HG02973 (cell line): ENCODE results near the gene MYO15B.
"Not testable (repeated sequence)": the region's sequence is repeated elsewhere in the genome, so short reads cannot be mapped to it uniquely, and the experiment has no call there.

ENCODE experiments used
- ATAC-seq: cut with Tn5 transposase; IDR thresholded peaks from one replicate; pipeline ENCODE4 v1.9.1; 2021; ENCODE audit warnings: moderate library complexity; ENCODE audit not compliant: unreplicated experiment

Gene MYO15B

DNA sequence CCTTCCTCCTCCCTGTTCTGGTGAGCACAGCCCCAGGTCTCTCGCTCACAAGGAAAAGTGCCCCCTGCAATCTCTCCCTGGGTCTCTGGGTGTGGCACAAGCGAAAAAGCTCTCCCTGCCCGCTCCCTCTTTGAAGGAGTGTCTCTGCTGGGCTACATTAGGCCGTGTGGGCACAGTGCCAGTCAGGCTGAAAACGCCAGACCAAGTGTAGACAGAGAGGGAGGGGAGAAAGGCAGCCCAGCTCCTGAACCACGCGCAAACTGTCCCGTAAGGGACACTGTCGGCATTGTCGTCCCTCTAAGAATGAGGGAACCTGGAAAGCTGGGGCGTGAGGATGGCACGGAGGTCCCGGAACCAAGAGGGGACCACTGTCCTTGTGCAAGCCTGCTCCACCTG, 49.5 kb downstream of the MYO15B start:
- no peak for ATAC-seq

DNA sequence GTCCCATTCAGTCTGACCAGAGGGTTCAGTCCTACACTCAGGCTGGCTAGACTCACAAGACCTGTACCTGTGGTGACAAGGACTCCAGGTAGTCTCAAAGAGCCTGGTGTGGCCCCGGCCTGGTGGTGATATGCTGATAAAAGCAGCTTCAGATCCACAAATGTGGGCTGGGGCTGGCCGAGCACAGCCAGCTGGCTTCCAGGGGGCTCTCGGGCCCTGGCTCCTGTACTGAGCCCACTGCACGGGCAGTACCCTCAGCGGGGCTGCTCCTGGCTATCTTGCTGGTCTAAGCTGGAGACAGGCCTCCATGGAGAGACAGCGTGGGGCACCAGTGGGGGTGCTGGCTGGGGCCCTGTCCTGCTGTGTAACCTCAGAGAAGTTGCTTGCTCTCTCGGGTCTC, 50.0 kb downstream of the MYO15B start:
- no peak for ATAC-seq

- ATAC-seq: not testable (repeated sequence)
Measured at GRCh38 chr17:75638039-75638438, 50.4 kb downstream of the MYO15B start.

- ATAC-seq: no peak
Measured at GRCh38 chr17:75638893-75639292, 51.3 kb downstream of the MYO15B start.

GRCh38 chr17:75639327-75639726, 51.7 kb downstream of the MYO15B start:
- ATAC-seq: no peak

DNA sequence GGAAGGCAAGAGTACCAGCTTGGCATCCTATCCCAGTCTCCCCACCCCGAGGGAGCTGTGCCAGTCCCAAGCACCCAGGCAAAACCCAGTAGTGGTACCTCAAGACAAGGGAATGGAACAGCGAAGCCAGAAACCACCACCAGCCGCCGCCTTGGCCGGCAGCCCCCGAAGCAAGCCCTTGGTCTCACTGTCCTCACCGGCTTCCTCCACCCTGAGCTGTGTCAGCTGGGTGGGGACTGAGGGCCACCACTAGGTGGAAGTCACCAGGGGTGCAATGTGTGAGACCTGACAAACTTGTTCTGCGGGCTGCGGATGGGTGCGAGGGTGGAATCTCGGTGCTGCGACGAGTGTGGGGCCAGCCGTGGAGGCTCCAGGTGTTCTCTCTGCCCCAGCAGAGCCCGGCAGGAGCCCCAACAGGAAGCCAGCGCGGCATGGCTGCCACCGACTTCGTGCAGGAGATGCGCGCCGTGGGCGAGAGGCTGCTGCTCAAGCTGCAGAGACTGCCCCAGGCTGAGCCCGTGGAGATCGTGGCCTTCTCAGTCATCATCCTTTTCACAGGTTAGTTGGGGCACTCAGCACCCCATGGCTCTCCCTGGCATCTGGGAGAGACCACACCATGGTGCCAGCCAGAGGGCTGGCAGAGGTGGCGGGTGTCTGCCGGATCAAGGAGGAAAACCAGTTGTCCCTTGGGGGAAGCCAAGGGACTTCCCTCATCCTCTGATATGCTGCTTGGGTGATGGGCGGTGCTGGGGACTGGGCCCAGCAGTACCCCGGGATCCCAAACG, 52.4 kb downstream of the MYO15B start:
- no peak for ATAC-seq

GRCh38 chr17:75640556-75641119, 53.0 kb downstream of the MYO15B start:
- ATAC-seq: no peak

DNA sequence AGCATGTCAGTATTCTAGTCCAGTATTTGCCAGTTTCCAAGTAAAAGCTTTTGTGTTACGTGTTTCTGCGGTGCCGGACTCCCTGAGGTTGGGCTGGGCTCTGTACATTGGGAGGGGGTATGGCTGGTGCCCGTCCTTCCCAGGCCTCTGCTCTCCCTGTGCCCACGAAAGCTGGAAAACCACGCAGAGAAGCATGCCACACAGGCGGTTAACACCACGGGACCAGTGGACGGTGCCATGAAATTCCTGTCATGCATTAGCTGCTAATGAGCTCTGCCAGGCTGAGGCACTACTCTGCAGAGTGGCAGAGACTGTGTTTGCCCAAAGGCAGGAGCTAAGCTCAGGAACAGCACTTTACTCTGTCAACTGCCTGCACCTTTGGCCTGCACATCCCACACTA, 53.7 kb downstream of the MYO15B start:
- no peak for ATAC-seq

DNA sequence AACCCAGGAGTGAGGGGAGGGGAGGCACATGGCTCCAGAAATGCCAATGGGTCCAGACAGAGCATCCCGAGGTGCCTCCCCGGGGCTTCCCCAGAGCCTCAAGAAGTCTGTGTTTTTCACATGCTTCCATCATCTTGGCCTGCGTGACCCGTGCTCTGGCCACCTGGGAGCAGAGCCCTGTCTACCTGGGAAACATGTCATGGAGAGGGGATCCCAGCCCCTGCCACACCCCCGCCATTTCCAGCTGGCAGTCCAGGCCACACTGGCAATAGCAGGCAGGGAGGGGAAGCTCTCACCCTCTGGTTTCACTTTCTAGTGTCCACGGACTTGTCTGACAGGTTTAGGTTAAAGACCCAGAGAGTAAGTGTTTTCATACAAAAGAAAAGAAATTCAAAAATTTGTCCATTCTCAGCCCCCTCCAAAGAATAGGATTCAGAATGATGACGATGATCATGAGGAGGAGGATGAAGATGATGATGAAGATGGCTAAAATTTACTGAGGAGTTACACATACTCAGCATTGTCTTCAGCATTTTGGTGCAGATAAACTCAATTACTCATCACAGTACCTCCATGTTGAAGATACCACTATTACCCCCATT, 54.7 kb downstream of the MYO15B start:
- ATAC-seq: no peak

DNA sequence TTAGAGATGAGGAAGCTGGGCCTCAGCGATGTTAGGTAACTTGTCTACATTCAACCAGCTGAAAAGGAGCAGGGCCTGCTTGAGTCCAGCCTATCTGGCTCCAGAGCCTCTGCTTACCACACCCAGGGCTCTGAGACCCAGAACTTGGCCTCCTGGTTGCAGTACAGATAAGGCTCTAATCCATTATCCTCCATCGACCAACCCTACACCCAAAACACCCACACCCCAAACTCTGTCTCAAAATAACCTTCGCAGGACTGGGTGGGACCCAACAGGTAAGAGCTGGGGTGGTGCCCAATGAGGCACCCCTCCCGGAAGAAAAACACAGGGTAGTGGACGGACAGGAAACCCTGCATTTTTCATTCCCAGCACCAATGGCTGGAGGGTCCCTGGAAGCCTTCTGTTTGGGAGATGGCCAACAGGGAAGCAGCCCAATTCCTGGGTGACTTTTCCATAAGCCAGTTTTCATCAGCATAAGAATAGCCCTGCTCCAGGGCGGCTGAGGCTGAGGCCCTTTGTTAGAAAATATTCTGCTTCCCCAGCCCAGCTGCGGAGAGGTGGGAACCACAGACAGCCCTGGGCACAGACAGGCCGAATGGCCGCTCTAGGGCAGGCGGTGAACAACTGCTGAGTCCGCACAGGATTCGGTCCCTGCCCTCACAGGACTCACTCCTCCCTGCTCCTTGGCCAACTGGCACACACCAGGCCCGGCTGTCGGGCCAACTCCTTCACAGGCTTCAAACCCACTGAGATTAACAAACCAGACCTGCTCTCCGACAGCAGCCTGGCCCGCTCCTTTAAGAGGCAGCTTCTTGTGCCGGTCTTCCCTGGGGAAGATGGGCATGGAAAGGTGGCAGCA, 55.4 kb downstream of the MYO15B start:
- ATAC-seq: no peak

GRCh38 chr17:75643643-75644017, 56.0 kb downstream of the MYO15B start:
- no peak for ATAC-seq

DNA sequence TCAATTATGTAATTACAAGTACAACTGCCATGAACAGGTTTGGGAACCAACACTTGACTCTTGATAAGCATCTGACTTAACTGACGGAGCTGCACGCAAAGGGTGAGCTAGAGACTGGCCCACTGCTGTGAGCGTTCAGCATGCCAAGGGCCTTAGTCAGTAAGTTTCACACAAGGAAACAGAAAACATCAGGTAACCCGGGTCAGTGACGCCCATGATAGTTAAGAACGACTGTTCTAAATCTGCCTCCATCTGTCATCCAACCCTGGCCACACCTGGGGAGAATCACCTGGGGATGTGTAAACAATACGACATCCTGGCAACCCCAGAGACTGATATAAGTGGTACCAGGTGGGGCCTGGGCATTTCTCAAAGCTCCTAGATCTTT, 57.9 kb downstream of the MYO15B start:
- no peak for ATAC-seq

DNA sequence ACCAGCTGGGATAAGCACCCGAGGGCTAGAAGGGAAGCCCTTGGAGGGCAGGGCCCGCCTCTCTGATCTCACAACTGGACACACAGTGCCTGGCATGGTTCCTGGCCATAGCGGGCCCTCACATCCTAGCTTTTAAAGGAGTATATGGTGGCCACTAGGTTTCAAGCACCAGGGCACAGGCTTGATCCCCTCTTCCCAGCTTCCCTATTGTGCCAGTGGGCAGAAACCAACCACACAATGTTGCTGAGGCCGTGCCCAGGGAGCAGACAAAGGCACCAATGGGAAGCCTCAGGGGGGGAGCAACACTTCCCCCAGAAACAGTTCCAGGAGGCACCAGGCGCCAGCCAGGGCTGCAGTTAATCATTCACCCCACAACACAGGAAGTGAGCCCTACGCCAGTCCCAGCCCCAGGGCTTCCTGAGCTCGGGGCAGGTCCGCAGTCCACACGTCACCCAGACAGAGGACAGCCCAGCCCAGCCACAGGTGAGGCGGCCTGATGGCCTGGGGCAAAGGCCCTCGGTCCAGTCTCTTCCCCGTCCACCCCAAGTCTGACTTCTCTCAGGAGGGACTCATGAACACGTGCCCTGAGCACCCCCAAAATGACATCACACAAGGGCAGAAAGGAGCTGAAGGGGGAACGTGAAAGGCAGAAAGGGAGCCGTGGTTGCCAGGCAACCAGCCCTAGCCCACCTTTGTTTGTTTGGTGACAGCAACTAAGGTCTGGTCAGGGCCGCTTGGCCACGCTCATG, 58.5 kb downstream of the MYO15B start:
- peak; percentile 73 for ATAC-seq

- ATAC-seq: no peak
Measured at GRCh38 chr17:75646638-75646992, 59.0 kb downstream of the MYO15B start.

GRCh38 chr17:75647061-75647460, 59.5 kb downstream of the MYO15B start:
- no peak for ATAC-seq

GRCh38 chr17:75647921-75648320, 60.3 kb downstream of the MYO15B start:
- no peak for ATAC-seq

- ATAC-seq: no peak
Measured at GRCh38 chr17:75649687-75650086, 62.1 kb downstream of the MYO15B start.

DNA sequence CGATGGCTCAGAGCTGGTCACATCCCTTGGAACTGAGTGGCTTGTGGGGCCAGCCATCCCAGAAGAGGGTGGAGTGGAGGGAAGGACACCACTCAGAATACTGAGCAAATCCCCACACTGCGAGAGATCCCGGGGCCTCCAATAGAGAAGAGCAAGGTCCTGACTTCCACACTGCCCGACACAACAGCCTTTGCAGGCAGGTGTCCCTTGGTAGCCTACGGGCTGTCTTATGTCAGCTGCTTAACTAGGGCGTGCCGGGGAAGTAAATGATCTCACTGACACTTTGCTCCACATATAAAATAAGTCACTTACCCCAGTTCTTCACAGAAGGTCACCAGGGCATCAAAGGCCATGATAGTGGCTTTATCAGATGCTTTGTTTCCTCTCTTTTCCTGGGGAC, 63.3 kb downstream of the MYO15B start:
- ATAC-seq: no peak

DNA sequence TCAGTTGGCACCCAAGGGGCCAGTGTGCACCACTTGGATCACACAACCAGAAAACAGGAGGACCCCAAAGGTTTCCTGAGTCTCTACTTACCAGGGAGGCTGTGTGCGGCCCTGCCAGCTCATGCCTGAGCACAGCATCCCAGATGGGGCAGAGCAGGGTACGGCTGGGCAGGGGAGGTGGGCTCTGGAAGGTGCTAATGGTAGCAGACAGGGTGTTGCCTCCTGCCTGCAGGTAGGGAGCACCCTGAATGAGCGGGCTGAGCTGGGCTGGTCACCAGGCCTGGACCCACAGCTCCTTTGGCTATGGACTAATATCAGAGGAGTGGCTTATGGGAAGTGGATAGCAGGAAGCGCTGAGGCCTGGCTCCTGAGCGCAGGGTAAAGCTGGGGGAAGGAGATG, 64.7 kb downstream of the MYO15B start:
- ATAC-seq: no peak

GRCh38 chr17:75652934-75653549, 65.4 kb downstream of the MYO15B start:
- ATAC-seq: no peak

- no peak for ATAC-seq
Measured at GRCh38 chr17:75654176-75654575, 66.6 kb downstream of the MYO15B start.
